ENCODE results near the gene GLT8D2.
"Not testable (repeated sequence)": the region's sequence is repeated elsewhere in the genome, so short reads cannot be mapped to it uniquely, and the experiment has no call there.

The GLT8D2 gene

DNA sequence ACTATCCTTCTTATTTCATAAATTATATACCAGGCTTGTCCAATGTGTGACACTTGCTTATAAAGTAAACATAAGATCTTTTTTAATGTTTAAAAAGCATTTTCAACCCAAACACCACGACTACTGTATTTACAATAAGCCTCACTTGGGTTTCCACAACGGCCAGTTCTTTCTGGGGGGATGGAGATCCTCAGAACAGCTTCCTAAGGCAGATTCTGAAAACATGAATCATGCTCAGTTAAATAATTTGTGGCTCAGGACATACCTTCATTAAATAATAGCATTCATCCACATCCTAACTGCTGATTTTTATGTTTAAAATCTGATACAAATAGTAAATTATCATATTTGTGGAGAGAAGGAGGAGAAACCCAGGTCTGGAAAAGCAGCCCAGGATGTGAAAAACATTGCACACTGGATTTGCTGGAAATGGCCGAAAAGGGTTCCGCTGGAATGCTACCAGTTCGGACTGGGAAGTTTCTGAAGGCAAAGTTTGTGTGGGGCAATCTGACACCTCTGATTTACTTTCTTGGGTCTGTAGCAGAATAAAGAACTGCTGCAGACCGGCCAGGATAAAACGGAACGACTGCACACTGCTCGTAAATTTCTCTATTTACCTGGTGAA is 597 bp downstream of the GLT8D2 start:
- DNase-seq: no peak

DNA sequence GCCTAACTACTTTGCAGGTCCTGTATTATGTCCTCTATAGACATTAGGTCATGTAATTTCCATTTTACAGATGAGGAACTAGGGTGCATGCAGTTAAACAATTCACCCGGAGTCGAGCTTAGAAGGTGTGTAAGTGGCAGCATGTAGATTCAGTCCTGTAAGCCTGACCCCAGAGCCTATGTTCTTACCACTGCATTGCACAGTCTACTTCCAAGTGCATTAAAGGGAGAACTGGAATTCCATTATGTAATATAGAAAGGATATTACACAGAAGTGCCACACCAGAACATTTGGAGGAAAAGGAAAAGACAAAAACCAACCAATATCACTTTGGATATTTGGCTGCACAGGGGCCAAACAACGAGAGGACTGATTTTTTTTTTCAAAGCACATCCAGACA is 1.2 kb downstream of the GLT8D2 start:
- DNase-seq: no peak

DNA sequence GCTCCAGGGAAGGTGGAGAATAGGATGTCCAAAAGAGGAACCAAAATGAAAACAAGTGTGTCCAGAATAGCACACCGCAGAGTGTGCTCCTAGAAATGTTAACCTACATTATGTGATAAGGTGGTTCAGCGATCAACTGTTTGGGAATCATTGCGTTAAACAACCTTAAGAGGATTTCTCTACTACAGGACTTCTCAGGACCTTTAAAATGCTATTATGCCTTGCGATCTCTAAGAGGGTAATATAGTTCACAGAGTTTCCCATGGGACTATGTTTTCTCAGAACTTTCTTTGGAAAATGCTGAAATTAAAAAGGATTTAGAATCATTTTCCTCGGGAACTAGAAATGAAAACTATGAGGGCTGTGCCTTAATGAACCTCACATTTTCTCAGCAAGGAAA is 1.8 kb downstream of the GLT8D2 start:
- no peak for DNase-seq

DNA sequence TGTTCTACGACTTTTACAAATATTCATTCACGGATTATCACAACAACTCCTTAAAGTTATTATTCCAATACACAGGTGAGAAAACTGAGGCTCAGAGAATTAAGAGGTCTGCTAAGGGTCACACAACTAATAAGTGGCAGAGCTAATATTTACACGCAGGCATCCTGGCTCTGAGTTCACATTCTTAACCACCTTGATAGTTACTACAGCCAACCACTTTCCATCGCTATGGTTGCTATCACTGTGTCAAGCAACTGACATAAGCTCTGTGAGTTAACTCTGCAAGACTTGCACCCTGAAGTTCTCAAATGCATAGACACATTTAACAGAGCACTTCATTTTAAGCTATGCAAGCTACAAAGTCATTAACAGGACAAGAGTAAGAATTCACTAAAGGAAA is 3.7 kb downstream of the GLT8D2 start:
- no peak for DNase-seq

DNA sequence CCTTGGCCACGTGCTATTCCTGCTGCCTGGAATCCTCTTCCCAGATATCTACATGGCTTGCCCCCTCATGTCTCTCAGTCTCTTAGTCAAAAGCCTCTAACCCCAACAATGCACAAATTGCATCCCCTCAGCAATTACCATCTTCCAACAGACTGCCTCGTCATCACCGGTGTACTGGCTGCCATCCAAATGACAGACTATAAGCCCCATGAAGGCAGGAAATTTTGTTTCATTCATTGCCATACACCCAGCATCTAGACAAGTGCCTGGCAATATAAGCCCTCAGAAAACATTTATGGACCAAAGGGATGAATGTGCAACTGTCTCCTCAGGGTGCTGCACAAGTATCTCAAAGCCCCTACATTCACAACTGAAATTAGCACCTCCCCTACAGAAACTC is 5.8 kb downstream of the GLT8D2 start:
- DNase-seq: no peak

DNA sequence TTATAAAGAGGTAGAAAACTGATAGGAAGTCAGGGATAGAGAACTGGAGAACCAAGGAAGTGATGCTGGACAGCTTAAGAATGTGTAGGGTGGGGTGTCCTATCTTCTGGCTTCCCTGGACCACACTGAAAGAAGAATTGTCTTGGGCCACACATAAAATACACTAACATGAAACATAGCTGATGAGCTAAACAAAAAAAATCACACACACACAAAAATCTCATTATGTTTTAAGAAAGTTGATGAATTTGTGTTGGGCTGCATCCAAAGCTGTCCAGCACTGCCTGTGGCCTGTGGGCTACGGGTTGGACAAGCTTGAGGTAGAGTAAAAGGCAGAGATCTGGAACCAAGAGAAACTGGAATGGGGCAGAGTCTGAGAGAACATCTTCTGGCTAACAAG is 7.4 kb downstream of the GLT8D2 start:
- DNase-seq: no peak

DNA sequence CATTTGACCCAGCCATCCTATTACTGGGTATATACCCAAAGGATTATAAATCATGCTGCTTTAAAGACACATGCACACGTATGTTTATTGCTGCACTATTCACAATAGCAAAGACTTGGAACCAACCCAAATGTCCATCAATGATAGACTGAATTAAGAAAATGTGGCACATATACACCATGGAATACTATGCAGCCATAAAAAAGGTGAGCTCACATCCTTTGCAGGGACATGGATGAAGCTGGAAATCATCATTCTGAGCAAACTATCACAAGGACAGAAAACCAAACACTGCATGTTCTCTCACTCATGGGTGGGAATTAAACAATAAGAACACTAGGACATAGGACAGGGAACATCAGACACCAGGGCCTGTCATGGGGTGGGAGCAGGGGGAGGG is 10.2 kb downstream of the GLT8D2 start:
- DNase-seq: not testable (repeated sequence)

DNA sequence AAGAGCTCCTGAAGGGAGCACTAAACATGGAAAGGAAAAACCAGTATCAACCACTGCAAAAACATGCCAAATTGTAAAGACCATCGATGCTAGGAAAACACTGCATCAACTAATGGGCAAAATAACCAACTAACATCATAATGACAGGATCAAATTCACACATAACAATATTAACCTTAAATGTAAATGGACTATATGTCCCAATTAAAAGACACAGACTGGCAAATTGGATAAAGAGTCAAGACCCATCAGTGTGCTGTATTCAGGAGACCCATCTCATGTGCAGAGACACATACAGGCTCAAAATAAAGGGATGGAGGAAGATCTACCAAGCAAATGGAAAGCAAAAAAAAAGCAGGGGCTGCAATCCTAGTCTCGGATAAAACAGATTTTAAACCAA is 13.8 kb downstream of the GLT8D2 start:
- DNase-seq: not testable (repeated sequence)

DNA sequence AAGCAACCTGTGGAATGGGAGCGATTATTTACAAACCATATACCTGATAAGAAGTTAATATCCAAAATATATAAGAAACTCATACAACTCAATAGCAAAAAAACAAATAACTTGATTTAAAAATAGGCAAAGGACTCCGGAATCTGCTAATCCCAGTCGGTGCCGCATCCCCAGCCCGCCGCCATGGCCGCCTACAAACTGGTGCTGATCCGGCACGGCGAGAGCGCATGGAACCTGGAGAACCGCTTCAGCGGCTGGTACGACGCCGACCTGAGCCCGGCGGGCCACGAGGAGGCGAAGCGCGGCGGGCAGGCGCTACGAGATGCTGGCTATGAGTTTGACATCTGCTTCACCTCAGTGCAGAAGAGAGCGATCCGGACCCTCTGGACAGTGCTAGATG is 19.4 kb downstream of the GLT8D2 start:
- not testable (repeated sequence) for DNase-seq

DNA sequence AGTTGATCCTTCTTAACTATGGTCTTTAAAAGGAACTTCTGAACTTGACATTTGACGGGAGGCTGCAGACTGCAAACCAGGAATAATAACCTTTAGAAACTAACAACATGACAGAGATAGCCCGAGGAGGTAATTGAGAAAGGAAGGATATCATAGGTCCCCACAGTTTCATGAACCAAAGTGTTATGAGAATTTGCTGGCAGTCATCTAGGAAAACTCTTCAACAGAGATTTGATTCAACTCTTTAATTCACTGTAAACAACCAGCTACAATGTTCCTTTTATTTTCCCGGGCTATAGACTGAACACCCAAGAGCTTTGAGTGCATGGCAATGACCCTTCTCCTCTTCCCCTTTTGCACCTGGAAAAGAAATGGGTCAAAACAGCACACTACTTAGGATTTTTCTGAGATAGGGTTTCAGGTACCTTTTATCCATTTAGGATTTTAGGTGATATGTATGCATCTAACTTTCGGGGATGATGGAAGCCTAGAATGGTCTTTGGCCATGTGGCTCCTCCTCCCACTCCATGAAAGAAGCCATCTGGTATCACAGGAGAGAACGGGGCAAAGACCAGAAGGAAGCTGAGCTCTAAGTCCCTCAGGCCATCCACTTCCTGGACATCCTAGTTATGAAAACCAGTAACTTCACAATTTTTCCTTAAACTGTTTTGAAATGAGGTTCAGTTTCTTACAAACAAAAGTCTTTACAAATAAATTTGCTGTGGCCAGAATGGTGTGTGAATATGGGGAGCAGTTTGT is 23.0 kb downstream of the GLT8D2 start:
- DNase-seq: no peak

DNA sequence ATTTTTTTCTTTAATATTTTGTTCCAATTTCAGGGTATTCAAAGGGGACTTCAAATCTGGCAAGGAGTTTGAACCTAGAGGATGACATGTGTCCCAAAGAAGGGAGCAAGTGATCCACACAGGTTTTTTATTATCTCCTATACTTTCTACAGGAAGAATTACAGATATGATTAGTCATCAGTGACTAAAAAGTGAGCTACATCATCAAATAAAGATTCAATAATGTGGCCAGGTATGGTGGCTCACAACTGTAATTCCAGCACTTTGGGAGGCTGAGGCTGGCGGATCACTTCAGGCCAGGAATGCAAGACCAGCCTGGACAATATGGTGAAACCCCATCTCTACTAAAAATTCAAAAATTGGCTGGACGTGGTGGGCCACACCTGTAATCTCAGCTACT is 24.2 kb downstream of the GLT8D2 start:
- DNase-seq: no peak

DNA sequence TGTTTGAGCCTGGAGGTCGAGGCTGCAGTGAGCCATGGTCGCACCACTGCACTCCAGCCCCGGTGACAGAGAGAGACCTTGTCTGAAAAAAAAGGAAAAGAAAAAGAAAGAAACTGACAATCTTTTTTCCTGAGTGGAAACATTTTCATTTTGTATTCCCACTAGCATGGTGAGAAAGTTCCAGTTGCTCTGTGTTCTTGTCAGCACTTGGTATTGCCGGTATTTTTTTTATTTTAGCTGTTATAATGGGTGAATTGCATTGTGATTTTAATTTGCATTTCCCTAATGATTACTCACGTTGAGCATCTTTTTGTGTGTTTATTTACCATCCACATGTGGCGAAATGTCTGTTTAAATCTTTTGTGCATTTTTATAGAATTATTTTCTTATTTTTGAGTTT is 25.6 kb downstream of the GLT8D2 start:
- DNase-seq: no peak

DNA sequence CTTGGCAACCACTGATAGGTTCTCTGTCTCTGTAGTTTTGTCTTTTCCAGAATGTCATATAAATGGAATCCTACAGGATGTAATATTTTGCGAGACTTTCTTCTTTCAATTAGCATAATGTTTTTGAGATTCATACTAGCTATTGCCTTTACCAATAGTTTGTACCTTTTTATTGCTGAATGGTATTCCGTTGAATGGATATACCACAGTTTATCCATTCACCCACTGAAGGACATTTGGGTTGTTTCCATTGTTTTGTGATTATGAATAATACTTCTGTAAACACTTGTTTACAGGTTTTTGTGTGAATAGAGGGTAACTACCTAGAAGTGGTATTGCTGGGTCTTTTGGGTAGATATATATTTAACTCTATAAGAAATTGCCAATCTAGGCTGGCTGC is 26.3 kb downstream of the GLT8D2 start:
- no peak for DNase-seq

DNA sequence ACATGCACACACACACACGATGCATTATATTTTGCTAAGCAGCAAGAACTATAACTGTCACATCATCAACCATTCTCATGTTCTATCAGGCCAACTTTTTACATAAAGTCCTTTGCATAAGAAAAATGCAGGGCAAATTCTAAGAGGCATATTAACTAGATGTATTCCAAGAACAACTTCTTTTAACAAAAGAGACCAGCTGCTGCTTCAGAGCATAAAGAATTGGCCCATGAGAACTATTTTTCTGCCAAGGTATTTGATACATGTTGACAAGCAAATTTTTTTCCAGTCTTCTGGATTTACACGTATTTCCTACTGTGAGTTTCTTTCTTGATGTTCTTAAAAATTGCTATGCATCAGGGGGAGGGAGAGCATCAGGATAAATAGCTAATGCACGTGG is 27.2 kb downstream of the GLT8D2 start:
- no peak for DNase-seq

DNA sequence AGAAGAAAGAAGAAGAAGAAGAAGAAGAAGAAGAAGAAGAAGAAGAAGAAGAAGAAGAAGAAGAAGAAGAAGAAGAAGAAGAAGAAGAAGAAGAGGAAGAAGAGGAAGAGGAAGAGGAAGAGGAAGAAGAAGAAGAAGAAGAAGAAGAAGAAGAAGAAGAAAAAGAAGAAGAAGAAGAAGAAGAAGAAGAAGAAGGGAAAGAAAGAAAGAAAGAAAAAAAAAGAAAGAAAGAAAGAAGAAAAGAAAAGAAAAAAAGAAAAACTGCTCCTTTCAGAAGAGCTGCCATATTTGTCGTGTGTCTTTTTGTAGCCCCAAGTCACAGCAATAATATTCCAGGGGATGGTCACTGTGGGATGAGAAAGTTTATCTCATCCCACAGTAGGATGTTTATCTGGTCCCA is 28.1 kb downstream of the GLT8D2 start:
- DNase-seq: not testable (repeated sequence)

DNA sequence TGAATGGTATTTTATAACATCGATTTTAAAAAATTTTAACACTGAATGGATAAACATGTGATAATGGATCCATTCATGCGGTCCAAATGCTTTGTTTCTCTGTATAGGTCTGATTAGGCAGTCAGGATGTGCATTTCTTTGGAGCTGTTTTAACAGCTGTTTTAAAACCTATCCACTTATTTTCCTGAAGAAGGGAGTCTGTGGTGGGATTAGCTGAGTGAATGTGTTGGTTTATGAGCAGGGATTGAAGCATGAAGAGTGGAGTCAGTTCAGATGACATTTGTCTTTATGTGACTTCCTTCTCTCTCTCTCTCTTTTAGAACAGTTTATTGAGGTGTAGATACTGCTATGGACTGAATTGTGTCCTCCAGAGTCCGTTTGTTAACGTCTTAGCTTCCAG is 37.7 kb downstream of the GLT8D2 start:
- no peak for DNase-seq

DNA sequence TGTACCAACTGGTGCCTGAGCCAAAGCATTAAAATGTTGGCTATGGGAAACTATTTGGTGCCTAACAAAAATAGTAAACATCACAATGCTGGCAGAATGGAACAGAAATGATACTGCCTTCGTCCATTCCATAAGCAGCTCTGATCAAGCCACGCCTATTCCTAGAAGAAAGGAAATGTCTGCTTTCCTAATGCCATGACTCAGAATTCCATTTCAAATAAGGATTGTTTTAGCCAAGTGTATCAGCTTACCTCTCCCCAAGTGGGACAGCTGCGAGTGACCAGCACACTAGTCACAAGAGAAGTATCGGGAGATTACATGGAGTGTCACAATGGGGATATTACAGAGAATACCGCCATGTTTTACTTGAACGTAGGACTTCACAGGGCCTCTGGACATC is 38.7 kb downstream of the GLT8D2 start:
- no peak for DNase-seq

DNA sequence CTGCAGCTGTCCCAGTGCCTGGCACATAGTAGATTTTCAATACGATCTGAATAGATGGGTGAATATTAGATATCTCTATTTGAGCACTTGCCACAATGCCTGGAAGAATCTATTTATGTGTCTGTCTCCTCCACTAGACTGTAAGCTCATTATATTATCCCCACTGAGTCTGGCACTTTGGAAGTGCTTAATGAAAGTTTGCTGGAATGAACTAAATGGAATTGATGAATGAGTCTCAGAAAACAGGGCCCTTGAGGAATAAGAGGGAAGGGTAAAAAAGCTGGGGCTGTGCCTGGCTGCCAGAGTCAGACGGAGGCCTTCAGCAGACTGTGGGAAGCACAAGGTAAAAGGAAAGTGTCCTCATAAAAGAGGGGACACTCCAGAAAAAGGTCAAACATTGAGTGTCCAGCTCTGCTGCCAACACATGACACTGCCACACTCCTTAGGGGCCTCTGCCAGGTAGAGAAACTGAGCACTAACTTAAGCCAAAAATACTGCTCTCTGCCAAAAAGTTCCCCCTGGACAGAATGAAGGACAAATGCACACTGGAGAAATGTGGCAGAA is 39.3 kb downstream of the GLT8D2 start:
- DNase-seq: no peak

DNA sequence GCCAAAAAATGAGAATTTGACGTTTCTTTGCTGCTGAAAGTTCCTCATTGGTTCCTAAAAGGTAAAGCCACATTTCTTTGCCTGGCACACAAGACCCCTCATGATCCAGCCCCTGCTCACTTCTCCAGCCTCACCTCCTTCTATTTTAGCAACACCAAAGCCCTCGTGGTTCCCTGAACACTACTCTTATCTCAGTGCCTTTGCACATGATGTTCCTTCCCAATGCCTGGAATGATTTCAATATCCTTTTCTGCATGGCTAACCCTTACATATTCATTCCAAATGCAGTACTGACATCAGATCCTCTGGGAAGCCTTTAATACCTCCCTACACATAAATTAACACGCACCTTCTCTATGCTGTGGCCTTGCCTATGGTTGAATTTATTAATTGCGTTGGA is 39.9 kb downstream of the GLT8D2 start:
- no peak for DNase-seq

DNA sequence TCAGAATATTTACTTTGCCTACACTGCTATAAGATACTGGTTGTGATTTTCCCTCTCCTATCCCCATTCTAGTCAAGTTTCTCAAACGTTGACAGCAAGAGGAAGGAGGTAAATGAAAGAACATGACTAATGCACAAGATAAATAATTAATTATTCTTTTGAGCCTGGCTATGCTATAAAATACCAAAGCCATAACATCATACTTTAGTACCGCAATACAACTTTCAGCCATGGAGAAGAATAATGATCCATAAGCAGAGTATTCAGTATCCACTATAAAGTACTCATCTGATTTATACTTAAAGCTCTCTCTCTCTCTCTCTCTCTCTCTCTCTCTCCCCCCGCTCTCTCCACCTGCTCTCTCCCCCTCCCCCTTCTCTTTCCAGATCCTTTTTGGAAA is 43.1 kb downstream of the GLT8D2 start:
- DNase-seq: no peak

DNA sequence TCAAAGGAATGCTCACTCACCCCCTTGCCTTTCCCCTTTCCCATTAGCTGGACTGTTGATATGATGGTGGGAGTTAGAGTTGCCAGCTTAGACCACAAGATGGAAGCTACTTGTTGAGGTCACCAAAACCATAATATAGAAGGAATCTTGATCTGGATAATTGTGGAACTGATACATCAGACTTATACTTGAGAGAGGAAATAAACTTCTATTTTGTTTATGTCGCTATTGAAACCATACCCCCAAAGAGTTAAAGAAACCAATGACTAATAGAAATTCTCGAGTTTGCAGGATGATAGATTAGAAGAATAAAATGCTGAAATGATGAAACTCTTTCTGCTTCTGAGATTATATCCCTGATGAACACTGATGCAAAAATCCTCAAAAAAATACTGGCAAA is 46.4 kb downstream of the GLT8D2 start:
- DNase-seq: no peak

DNA sequence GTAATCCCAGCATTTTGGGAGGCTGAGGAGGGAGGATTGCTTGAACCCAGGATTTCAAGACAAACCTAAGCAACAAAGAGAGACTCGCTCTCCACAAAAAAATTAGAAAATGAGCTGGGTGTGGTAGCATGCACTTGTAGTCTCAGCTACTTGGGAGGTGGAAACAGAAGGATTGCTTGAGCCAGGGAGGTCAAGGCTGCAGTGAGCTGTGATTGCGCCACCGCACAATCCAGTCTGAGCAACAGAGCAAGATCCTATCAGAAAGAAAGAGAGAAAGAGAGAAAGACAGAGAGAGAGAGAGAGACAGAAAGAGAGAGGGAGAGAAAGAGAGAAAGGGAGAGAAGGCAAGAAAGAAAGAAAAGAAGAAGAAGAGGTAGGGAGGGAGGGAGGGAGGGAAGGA is 47.3 kb downstream of the GLT8D2 start:
- DNase-seq: no peak

DNA sequence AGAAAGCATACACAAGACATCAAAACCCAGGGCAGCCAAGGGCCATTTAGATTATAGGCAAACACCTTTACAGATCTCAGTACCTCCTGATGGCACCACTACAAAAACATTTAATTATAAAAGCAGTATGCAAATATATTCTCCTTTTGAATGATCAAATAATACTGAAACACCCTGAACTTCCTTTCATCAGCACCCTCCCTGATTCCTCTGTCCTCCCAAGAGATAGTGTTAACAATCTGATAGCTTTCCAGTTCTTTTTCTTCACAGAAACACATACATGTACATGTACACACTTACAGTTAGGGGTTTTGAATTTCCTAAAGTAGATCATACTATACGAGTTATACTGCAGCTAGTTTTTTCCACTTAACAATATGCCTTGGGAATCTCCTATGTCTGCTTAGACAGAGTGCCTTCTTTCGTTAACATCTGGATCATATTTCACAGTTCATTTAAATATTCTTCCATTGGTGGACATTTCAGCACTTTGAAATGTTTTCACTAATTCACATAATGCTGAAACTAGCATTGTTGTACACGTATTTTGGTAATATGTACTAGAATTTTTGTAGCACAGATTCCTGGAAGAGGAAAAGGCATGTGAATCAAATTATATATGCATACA is 49.1 kb downstream of the GLT8D2 start:
- no peak for DNase-seq

DNA sequence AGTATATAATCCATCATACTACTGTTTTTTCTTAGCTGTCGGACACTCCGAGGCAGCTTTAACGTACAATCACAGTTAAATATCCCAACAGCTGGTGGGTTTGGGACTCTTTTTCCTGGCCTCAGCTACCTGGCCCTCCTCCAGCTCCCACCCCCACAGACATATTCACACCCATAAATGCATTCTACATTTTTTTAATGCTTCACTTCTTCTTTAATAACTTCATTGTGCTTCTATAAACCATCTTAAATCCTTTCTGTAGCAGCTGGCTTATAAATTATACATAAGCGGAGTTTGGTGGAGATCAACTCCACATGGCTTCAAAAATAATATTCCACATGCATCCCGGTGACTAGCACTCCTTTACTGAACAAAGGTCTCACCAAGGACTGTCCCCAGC is 51.0 kb downstream of the GLT8D2 start:
- DNase-seq: no peak

All from CD4-positive, alpha-beta T cell treated with Interleukin-10 for 1 hour (primary cell).